Daoy (cell line): ENCODE results near the gene GAS6. TPM values are rescaled to one million over a fixed set of nuclear protein-coding genes. Genes with fewer than 3 reads are reported as not detected.
A peak's percentile ranks its signal among the peaks of the same experiment; 100 is the strongest.

Experiments
- DNase-seq: peaks from one replicate; pipeline ENCODE4 v3.0.0-alpha.2; 2015; ENCODE audit warnings: low read depth
- total RNA-seq: library from RNA; depleted of rRNA; stranded (reverse); fragments of >200 nt; shearing (Covaris generic); gene quantifications from 2 replicates; pipeline ENCODE4 v1.2.3, GENCODE V29; 2014

The GAS6 gene
- total RNA-seq, 1 experiment from 2014 or later, result 37.1 TPM

GRCh38 chr13:113820813-113821651 lies 42.8 kb downstream of the GAS6 start:
- peak; percentile 93 for DNase-seq

- no peak for DNase-seq
These were observed 43.9 kb downstream of the GAS6 start for GRCh38 chr13:113819731-113820715.

- no peak for DNase-seq
These were observed 44.5 kb downstream of the GAS6 start for GRCh38 chr13:113819341-113819730.

DNA sequence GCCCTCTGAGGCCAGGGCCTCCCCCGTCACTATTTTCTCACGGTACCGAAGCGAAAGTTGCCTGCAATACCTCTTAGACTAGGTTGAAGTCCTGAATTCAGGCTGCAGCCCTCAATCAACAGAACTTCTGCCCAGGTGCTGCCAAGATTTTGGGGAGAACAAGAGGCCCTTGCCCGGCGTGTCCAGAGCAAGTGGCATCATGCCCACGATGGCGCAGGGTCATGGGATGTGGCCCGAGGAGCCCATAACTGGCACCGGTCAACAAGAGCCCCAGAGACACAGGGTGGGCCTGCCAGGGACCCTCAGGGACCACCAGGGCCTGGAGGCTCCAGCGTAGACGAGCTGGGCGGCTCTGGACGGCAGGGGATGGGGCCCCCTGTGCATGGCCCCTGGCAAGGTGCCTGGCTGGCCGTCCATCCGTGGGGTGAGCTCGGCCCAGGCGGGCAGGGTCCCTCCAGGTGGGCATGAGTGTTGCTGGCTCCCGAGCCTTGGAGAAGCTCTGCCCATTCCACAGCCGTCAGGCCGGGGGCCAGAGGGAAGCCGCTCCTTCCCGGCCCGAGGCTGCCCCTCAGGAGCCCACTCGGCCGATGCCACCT lies 45.1 kb downstream of the GAS6 start:
- no peak for DNase-seq

DNA sequence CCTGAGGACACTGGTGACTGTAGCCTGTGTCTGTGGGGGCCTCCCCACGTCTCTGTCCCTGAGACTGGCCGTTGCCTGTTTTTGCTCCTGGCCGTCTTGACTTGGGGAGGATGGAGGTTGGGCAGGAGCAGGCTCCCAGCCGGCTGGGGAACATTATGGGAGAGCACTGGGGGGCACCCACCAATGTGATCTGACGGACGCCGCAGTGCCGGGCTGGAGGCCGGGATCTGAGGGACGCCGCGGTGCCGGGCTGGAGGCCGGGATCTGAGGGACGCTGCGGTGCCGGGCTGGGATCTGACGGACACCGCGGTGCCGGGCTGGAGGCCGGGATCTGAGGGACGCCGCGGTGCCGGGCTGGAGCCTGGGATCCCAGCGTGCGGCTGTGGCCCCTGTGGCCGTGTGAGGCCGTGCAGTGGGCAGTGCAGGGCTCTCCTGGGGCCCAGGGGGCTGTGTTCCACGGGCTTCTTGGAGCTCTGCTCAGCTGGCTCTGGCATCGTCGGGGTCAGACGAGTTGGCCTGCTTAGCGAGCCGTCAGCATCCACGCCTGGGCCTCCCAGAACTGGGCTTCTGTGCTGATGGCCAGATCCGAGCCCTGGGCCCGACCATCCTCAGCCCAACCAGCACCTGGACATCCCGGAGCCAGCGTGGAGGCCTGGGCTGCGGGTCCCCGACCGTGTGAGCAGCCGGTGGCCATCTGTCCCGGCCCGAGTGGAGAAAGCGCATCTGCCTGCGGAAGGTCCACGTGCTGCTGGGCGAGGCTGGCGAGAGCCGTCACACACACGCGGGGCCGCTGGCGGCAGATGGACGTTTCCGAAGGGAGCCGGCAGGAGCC lies 45.8 kb downstream of the GAS6 start:
- DNase-seq, result no peak

- DNase-seq, result peak; percentile 82
These were observed 46.7 kb downstream of the GAS6 start for GRCh38 chr13:113816946-113817859.

- no peak for DNase-seq
These were observed 47.5 kb downstream of the GAS6 start for GRCh38 chr13:113816254-113816929.

GRCh38 chr13:113815151-113816058 lies 48.5 kb downstream of the GAS6 start:
- DNase-seq, result no peak

- DNase-seq, result peak; percentile 38
These were observed 49.4 kb downstream of the GAS6 start for GRCh38 chr13:113814435-113814821.

DNA sequence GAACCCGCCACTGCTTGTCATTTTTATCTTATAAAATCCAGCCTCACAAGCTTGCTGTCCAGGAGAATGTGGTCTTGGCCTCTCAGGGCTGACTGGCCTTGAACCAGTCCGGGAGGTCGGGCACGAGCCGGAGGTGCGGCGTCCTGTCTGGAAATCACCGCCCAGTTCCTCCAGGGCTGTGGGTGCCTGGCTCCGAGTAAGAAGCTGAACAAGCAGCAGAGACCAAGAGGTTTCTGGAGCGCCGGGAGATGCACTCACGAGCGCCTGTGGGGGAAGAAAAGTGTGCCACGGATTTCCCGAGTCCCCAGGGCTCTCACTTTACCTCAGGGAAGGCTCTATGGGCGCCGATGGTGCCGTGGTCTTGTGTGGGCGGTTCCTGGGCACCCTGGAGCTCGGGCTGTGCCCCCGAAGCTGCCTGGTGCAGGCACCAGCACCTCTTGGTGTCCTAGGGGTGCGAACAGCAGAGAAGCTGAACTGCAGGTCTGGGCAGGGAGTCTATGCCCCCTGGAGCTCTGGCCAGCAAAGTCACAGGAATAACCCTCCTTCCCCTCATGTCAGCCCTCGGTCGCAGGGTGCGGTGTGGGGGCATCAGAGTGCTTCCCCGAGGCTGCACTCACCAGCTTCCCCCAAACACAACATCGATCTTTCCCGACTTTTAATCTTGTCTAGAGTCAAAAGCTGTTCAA lies 50.0 kb downstream of the GAS6 start:
- DNase-seq, result peak; percentile 19

GRCh38 chr13:113813070-113813748 lies 50.7 kb downstream of the GAS6 start:
- DNase-seq, result no peak

GRCh38 chr13:113812178-113813040 lies 51.5 kb downstream of the GAS6 start:
- no peak for DNase-seq

- DNase-seq, result no peak
These were observed 52.6 kb downstream of the GAS6 start for GRCh38 chr13:113811081-113811928.

GRCh38 chr13:113810640-113811039 lies 53.2 kb downstream of the GAS6 start:
- no peak for DNase-seq

- no peak for DNase-seq
These were observed 53.9 kb downstream of the GAS6 start for GRCh38 chr13:113809934-113810333.
